ENCODE measurements around the gene KMT2E.

KMT2E gene

GRCh38 chr7:105009667-105010503 is 4.1 kb upstream of the KMT2E start:
- no peak for DNase-seq (ENCODE audit: low read depth)

GRCh38 chr7:105010504-105011130 is 3.4 kb upstream of the KMT2E start:
- DNase-seq (ENCODE audit: low read depth): no peak

DNA sequence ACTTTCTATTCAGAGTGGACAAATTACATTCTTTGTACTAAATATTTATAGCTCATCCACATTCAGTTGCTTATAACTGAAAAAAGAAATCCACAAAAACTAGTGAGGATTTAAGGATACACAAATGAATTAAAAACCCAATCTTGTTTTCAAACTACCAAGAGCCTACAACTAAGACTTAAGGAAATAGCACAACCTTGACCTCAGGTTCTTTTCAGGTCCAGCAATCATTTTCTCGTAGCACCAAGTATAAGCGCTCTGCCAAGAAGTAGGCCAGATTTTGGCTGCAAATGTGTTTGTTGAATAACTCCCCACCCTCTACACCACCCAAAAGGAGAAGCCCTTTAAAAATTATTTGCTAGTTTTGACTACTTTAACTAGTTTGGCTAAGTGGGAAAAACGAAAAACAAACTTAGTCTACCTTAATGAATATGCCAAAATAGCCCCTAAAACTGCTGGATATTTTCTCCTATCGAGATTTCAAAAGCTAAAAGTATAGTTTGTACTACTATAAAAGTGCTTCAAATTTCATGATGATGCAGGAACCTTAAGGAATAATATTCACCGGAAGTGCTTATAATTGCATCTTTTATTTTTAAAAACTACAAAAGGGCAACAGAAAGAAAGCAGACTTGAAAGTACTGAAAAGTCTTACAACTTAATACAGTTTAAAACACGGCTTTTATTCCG is 2.7 kb upstream of the KMT2E start:
- peak; percentile 21 for DNase-seq (ENCODE audit: low read depth)

- DNase-seq (ENCODE audit: low read depth): no peak
Measured at GRCh38 chr7:105011831-105012502, 2.0 kb upstream of the KMT2E start.

DNA sequence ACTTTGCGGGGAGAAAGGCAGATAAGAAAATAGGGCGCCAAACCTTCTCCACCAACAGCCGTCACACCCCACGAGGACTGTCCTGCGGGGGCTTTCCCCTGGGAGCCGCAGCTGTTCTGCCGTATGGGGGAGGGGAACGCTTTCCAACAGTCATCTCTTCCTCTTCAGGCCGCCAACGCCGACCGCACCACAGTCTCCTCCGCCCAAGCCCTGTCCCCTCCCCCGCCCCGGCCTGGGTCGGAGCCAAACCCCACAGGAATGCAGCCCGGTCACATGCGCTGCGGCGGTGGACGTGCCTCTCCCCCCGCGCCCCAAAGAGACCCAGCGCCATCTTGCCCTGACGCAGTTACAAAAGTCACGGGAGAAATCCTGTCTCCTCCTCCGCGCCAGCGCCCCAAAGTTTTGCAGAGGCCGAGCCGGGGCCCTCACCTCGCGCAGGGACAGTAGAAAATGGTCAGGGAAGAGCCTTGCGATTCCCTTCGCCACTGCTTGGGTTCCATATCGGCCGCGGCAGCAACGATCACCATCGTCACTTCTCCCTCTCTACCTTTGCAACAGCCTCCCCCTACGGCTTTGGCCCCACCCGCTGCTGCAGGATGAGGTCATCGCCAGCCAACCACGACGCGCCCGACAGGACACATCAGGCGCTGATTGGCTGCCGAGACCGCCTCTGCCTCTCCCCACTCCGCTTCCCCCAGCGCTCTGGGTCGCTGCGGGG is 1.3 kb upstream of the KMT2E start:
- peak; percentile 99 for DNase-seq (ENCODE audit: low read depth)

DNA sequence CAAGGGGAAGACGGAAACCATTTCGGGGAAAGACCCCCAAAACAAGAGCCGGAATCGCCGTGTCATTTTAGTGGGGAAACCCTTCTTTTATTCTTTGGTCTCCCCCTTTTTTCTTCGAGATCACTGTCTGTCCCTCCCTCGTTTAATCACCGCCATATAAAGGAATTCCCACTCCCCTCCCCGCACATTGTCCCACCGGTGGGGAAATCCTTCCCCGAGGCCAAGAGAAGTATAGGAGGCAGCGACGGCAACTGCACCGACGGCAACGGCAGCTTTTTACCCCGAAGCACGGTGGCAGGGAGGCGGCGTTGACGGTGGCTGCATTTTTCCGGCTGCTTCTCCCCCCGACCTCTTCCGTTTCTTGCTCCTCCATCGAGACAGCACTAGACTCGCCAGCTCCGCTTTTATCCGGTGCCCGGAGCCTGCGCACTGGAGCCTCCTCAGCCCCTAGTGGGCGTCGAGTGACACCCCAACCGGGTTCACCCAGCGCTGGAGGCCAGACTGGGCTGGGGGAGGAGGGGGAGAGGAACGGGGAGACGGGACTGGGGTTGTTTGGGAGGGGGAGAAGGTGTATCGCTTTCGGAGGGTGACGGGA is 687 bp upstream of the KMT2E start:
- DNase-seq (ENCODE audit: low read depth): peak; percentile 95

DNA sequence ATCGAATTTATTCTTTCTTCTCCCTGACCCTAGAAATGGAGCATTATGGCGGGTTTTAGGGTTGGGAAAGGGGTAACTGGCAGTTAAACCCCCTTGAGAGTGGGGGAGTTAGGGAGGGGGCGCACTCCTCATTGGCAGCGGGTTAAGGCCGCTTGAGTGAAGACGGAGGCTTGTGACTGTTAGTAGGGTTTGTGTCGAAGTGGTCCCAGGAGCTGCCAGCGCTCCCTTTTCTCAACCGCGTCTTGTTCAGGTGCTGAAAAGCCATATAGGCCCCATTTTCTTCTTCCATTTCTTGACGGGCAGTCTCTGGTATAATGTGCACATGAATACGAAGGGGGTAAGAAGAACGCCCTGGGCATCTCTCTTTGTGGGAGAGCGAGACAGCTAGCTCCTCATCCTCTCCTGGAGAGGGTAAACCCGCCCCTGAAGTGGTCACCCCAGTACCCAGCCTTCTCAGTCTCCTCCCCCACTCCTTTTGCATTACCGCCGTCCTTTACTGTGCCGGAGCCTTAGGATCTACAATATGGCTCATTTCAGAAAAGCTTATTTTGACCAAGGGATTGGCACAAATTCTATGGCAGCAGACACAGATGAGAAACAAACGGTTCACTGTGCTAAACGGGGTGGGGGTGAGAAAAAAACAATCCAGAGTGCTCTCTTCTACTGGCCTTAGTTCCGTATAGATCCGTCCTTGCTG is 836 bp downstream of the KMT2E start:
- peak; percentile 45 for DNase-seq (ENCODE audit: low read depth)

GRCh38 chr7:105015390-105015965 is 1.5 kb downstream of the KMT2E start:
- no peak for DNase-seq (ENCODE audit: low read depth)

DNA sequence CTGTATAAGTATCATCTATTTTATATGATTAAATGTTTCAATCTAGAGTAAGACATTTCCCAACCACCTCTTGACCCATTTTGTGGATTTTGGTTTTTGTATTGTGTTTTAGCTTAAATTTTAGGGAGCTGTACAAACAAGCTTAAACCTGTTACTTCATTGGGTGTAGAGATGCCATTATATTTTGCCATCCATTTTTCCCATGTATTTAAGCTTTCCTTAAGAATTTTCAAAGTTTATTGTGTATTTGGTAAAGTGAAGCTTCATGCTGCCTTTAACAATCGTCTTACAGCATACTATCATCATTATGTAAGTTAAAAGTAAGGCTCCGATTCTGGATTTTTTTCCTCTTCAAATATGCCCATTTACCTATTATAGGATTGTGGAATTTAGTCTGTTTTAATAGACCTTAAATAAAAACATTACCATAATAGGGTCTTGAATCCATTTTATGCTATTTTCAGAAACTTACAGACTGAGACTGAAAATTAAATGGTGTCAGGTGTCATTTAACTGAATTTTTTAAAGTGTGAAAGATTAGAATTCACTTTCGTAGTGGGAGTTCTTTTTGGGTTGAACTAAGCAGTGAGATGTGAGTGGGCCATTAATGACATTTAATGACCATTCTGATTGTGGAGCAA is 2.2 kb downstream of the KMT2E start:
- no peak for DNase-seq (ENCODE audit: low read depth)

DNA sequence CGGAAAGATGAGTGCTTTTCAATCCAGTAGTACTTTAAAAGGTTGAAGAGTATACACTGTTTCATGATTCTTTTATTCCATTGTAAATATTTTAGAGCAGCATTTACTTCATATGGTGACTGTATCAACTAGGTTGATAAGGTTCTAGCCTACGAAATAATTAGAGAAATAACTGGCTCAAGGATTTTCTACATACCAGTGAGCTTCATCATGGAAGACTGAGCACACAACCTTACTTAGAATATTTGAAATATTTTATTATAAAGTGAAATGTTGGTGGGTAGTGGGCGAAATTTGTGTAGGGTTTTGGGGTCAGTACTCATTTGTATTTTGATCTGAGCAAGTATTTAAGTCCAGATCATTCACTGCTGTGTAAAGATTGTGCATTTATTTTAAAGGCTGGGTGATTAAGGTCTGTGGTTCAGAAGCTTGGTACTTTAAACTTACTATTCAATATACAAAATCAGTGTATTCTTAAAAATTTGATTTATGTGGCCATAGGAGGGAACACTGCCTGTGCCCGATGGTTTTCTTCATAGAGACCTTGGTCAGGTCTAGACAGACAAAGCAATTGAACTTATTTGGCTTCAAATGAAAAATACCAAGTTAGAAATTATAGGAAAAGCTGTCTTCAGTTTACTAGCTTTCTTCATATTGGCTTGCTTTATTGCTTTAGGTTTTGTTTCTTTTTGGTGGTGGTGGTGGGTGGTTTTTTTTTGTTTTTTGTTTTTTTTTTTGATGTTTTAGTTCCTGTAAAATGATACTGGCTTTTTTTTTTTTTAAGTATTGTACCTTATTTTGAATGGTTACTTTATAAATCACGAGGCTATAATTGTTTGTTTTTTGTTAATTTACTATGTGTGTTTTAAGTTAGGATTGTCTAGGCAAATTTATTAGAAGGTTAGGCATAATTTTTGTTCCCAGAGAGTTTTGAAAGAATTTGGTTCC is 3.0 kb downstream of the KMT2E start:
- DNase-seq (ENCODE audit: low read depth): no peak

DNA sequence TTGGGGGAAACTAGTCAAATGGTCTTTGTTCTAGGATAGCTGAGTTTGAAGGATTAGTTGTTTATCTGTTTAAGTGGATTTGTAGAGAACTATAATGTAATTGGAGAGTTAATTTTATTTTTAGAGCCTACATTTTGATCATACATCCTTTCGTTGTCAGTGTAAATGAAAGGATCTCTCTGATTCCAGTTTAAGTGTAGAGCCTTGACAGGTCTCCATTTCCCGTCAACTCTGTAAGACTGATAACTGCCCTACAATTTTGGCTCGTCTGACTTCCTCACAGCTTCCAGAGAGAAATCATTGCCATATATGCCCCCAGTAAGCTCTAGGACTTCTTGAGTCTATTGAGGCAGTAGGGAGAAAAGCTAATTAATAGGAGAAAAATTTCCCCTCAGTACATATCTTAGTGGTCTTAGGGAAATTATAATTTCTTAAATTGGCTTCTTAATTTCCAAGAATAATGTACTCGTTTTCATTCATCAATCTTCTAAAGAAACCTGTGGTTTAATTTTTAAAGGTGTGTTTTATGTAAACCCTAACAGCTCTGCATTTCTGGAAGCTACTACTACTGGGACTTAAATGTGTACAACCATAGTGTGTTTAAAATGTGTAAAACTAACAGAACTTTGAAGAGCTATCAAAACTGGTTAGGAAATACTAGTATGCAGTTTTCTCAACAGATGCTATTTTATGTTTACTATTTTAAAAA is 3.8 kb downstream of the KMT2E start:
- no peak for DNase-seq (ENCODE audit: low read depth)

- DNase-seq (ENCODE audit: low read depth): no peak
Measured at GRCh38 chr7:105019269-105019668, 5.3 kb downstream of the KMT2E start.

- DNase-seq (ENCODE audit: low read depth): no peak
Measured at GRCh38 chr7:105020926-105021325, 6.9 kb downstream of the KMT2E start.

DNA sequence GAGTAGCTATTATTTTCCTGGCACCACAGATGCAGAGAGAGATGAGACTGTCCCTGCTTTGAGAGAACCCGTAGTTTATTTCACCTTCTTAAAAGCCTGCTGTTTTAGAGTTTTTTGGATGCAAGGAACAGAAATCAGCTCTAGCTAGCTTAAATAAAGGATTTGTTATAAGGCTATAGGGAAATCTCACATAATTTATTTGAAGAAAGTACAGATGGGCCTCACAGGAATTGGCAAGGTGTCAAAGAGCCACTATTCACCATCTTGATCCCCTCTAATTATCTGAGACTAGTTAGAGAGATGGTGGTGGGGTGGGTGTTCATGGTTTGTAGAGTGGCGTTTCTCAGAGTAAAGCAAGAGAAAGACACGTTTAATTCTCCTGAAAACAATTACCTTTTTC is 7.3 kb downstream of the KMT2E start:
- DNase-seq (ENCODE audit: low read depth): no peak

DNA sequence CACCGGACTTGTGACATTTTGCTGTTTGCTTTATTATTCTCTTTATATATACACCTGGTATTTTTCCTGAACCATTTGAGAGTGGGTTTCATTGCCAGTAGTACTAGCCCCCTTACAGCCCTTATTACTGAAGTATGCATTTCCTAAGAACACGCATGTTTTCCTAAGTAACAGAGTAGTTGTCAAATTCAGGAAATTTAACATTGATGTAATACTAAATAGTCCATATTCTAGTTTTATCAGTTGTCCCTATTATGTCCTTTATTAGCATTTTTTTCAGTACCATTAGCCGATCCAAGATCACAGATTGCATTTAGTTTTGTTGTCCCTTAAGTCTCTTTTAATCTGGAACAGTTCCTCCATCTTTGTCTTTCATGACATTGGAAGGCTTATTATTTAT is 8.0 kb downstream of the KMT2E start:
- DNase-seq (ENCODE audit: low read depth): no peak

DNA sequence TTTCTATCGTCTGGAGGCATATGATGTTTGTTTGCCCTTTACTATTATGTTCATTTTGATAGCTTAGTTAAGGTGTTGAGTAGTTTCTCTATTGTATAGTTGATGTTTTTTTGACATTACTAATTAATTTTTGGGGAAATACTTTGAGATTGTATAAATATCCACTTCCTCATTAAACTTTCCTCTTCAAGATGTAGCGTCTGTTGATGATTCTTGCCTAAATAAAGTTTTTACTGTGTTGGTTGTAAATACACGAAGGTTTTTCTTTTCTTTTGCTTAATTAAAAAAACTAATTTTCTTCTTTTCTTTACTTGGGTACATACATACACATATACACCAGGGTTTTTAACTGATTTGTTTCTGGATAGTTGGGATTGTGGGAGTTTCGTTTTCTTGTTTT is 8.5 kb downstream of the KMT2E start:
- DNase-seq (ENCODE audit: low read depth): no peak

- DNase-seq (ENCODE audit: low read depth): peak; percentile 40
Measured at GRCh38 chr7:105024734-105025133, 10.7 kb downstream of the KMT2E start.

DNA sequence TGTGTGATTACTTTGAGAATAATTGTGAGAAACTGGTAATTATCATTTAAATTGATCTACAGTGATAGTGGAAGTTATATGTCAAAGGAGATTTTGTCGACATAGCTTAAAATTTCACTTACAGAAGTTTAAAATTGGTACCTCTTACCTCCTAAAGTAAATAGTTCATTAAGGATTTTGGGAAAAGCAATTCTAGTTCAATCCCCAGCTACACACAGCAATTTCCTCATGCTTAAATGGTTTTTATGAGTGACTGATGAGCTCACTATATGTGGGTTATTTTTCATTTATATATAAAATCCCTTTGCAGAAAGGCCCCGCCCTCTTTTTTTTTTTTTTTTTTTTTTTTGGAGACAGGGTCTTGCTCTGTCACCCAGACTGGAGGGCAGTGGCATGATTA is 12.7 kb downstream of the KMT2E start:
- DNase-seq (ENCODE audit: low read depth): no peak

Measured in fibroblast of gingiva (primary cell).